MM.1S (cell line): ENCODE results near the gene PIGU.

Experiments used
- DNase-seq: peaks from one replicate; pipeline ENCODE4 v3.0.0-alpha.2; 2015
- H2AFZ ChIP-seq: fragments of 300-600 bp; sonication (generic); 2 replicates; pipeline ENCODE4 v1.6.0; 2016; ENCODE audit warnings: antibody characterized with exemption, low read length
- H3F3A ChIP-seq: fragments of 300-600 bp; sonication (generic); 2 replicates; pipeline ENCODE4 v1.6.1; 2016; ENCODE audit warnings: mild to moderate bottlenecking, antibody characterized with exemption, low read length, moderate library complexity, mixed read lengths; ENCODE audit not compliant: insufficient read depth
- H3K27ac ChIP-seq: fragments of 300-600 bp; sonication (generic); 2 replicates; pipeline ENCODE4 v1.5.1; 2016; ENCODE audit warnings: mild to moderate bottlenecking, low read length
- H3K27me3 ChIP-seq: fragments of 300-600 bp; sonication (generic); replicated peaks from 2 replicates; pipeline ENCODE4 v1.6.0; 2016; ENCODE audit warnings: low read length; ENCODE audit not compliant: insufficient read depth
- H3K36me3 ChIP-seq: fragments of 300-600 bp; sonication (generic); replicated peaks from 2 replicates; pipeline ENCODE4 v1.6.1; 2016; ENCODE audit warnings: mild to moderate bottlenecking, low read length, mixed read lengths; ENCODE audit not compliant: insufficient read depth
- H3K4me1 ChIP-seq: fragments of 300-600 bp; sonication (generic); 2 replicates; pipeline ENCODE4 v1.6.1; 2016; ENCODE audit warnings: low read length, mixed read lengths
- H3K4me2 ChIP-seq: fragments of 300-600 bp; sonication (generic); 2 replicates; pipeline ENCODE4 v1.6.0; 2016; ENCODE audit warnings: low read depth, low read length
- H3K4me3 ChIP-seq: fragments of 300-600 bp; sonication (generic); 2 replicates; pipeline ENCODE4 v1.5.1; 2016; ENCODE audit warnings: low read length, mixed read lengths
- H3K79me2 ChIP-seq: fragments of 300-600 bp; sonication (generic); 2 replicates; pipeline ENCODE4 v1.6.1; 2016; ENCODE audit warnings: mixed run types, low read length, mixed read lengths
- H3K9ac ChIP-seq: fragments of 300-600 bp; sonication (generic); 2 replicates; pipeline ENCODE4 v1.6.1; 2016; ENCODE audit warnings: low read length, mixed read lengths
- H3K9me2 ChIP-seq: fragments of 300-600 bp; sonication (generic); replicated peaks from 2 replicates; pipeline ENCODE4 v1.6.1; 2016; ENCODE audit warnings: mild to moderate bottlenecking, low read length, mixed read lengths; ENCODE audit not compliant: insufficient read depth
- H3K9me3 ChIP-seq: fragments of 300-600 bp; sonication (generic); replicated peaks from 2 replicates; pipeline ENCODE4 v1.6.1; 2016; ENCODE audit warnings: mild to moderate bottlenecking, low read length, mixed read lengths; ENCODE audit not compliant: insufficient read depth
- H4K20me1 ChIP-seq: fragments of 300-600 bp; sonication (generic); 2 replicates; pipeline ENCODE4 v1.6.1; 2016; ENCODE audit warnings: mild to moderate bottlenecking, low read length, moderate library complexity, mixed read lengths; ENCODE audit not compliant: insufficient read depth
- CTCF ChIP-seq: fragments of 300-600 bp; sonication (generic); IDR thresholded peaks from 2 replicates; pipeline ENCODE4 v1.5.1; 2016; ENCODE audit warnings: antibody characterized with exemption, low read length, mixed read lengths
- EZH2 ChIP-seq: fragments of 300-600 bp; sonication (generic); optimal IDR thresholded peaks from 2 replicates; pipeline ENCODE3; 2017; ENCODE audit warnings: low read depth, mild to moderate bottlenecking, antibody characterized with exemption, low read length, mixed read lengths
- EZH2phosphoT487 ChIP-seq: fragments of 300-600 bp; sonication (generic); IDR thresholded peaks from 2 replicates; pipeline ENCODE4 v1.6.1; 2018; ENCODE audit warnings: antibody characterized with exemption, low read length

PIGU gene

GRCh38 chr20:34628026-34628425 lies 48.9 kb downstream of the PIGU start:
- no peak for DNase-seq
- Histone ChIP-seq H3K9me2 (no peaks in the 10 kb centered on the region), H3K36me3 (no peaks in the 10 kb centered on the region; the same call in 1 of the 2 replicates), H3K27ac (no peak overlapping the region), H3K9me3 (no peaks in the 10 kb centered on the region), H4K20me1 (no peaks in the 10 kb centered on the region), H3K4me2 (no peak overlapping the region), H3F3A (no peaks in the 10 kb centered on the region; the same call in 1 of the 2 replicates), H3K4me3 (no peak overlapping the region), H3K4me1 (no peaks in the 10 kb centered on the region), H3K9ac (no peak overlapping the region), H3K27me3 (no peaks in the 10 kb centered on the region), H3K79me2 (no peaks in the 10 kb centered on the region), H2AFZ (no peak overlapping the region)
- TF ChIP-seq EZH2phosphoT487: no peak
- no peak for TF ChIP-seq EZH2
- no peak for TF ChIP-seq CTCF

GRCh38 chr20:34627458-34627857 lies 49.4 kb downstream of the PIGU start:
- TF ChIP-seq CTCF (no peak), EZH2phosphoT487 (no peak), EZH2 (no peak)
- Histone ChIP-seq H3K27me3 (no peaks in the 10 kb centered on the region), H3K79me2 (no peaks in the 10 kb centered on the region), H3K9ac (no peak overlapping the region), H3K4me2 (no peak overlapping the region), H4K20me1 (no peaks in the 10 kb centered on the region), H3K4me3 (no peak overlapping the region), H2AFZ (no peak overlapping the region), H3K9me3 (no peaks in the 10 kb centered on the region), H3K27ac (no peak overlapping the region), H3K4me1 (no peaks in the 10 kb centered on the region), H3K9me2 (no peaks in the 10 kb centered on the region), H3F3A (no peaks in the 10 kb centered on the region; the same call in 1 of the 2 replicates), H3K36me3 (no peaks in the 10 kb centered on the region; the same call in 1 of the 2 replicates)
- DNase-seq: no peak

- no peak overlapping the region for H3K4me2 ChIP-seq
- DNase-seq: no peak
- TF ChIP-seq EZH2phosphoT487 (no peak), EZH2 (no peak), CTCF (no peak)
- no peak overlapping the region for H2AFZ ChIP-seq
- H3K4me1 ChIP-seq: no peaks in the 10 kb centered on the region
- no peaks in the 10 kb centered on the region for H3K9me3 ChIP-seq
- H3K79me2 ChIP-seq: no peaks in the 10 kb centered on the region
- no peaks in the 10 kb centered on the region; the same call in 1 of the 2 replicates for H3F3A ChIP-seq
- H3K9me2 ChIP-seq: no peaks in the 10 kb centered on the region
- H4K20me1 ChIP-seq: no peaks in the 10 kb centered on the region
- H3K9ac ChIP-seq: no peak overlapping the region
- H3K4me3 ChIP-seq: no peak overlapping the region
- H3K36me3 ChIP-seq: no peaks in the 10 kb centered on the region; the same call in 1 of the 2 replicates
- no peak overlapping the region for H3K27ac ChIP-seq
- H3K27me3 ChIP-seq: no peaks in the 10 kb centered on the region
Observed at GRCh38 chr20:34626992-34627391, 49.9 kb downstream of the PIGU start.
